SK-N-SH (cell line): ENCODE measurements around the gene MAPK10.

Source experiments
- FOSL2 ChIP-seq: IDR thresholded peaks from 2 replicates; pipeline ENCODE4 v1.4.0; 2012; ENCODE audit warnings: low read depth, mild to moderate bottlenecking, moderate library complexity, borderline replicate concordance
- GABPA ChIP-seq: IDR thresholded peaks from 2 replicates; pipeline ENCODE4 v1.4.0; 2012; ENCODE audit warnings: low read depth, mild to moderate bottlenecking
- JUND ChIP-seq: IDR thresholded peaks from 2 replicates; pipeline ENCODE4 v1.4.0; 2012
- MEF2A ChIP-seq: IDR thresholded peaks from 2 replicates; pipeline ENCODE4 v1.4.0; 2012; ENCODE audit warnings: low read depth, borderline replicate concordance
- NFIC ChIP-seq: IDR thresholded peaks from 2 replicates; pipeline ENCODE4 v1.4.0; 2012; ENCODE audit warnings: borderline replicate concordance
- POLR2AphosphoS5 ChIP-seq: IDR thresholded peaks from 2 replicates; pipeline ENCODE4 v1.6.1; 2012; ENCODE audit warnings: low read depth, low read length
- RFX5 ChIP-seq: IDR thresholded peaks from 2 replicates; pipeline ENCODE4 v1.6.1; 2012; ENCODE audit warnings: mild to moderate bottlenecking, improper control_type of control experiment, low read length
- TF ChIP-seq, protein P1 (sequence below): IDR thresholded peaks from 2 replicates; pipeline ENCODE4 v1.4.0; 2012; ENCODE audit warnings: low read depth, borderline replicate concordance
- TF ChIP-seq, protein P2 (sequence below): fragments of 200-600 bp; sonication (generic); IDR thresholded peaks from 2 replicates; pipeline ENCODE4 v1.6.1; 2017; ENCODE audit warnings: antibody characterized with exemption, mild to moderate bottlenecking, moderate library complexity

GRCh38 chr4:85979276-85979675 is 380.6 kb downstream of the MAPK10 start:
- TF ChIP-seq GABPA, result no peak
- TF ChIP-seq, protein P1, sequence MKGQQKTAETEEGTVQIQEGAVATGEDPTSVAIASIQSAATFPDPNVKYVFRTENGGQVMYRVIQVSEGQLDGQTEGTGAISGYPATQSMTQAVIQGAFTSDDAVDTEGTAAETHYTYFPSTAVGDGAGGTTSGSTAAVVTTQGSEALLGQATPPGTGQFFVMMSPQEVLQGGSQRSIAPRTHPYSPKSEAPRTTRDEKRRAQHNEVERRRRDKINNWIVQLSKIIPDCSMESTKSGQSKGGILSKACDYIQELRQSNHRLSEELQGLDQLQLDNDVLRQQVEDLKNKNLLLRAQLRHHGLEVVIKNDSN, result no peak
- TF ChIP-seq, protein P2, sequence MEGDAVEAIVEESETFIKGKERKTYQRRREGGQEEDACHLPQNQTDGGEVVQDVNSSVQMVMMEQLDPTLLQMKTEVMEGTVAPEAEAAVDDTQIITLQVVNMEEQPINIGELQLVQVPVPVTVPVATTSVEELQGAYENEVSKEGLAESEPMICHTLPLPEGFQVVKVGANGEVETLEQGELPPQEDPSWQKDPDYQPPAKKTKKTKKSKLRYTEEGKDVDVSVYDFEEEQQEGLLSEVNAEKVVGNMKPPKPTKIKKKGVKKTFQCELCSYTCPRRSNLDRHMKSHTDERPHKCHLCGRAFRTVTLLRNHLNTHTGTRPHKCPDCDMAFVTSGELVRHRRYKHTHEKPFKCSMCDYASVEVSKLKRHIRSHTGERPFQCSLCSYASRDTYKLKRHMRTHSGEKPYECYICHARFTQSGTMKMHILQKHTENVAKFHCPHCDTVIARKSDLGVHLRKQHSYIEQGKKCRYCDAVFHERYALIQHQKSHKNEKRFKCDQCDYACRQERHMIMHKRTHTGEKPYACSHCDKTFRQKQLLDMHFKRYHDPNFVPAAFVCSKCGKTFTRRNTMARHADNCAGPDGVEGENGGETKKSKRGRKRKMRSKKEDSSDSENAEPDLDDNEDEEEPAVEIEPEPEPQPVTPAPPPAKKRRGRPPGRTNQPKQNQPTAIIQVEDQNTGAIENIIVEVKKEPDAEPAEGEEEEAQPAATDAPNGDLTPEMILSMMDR, result no peak
- TF ChIP-seq RFX5, result no peak
- TF ChIP-seq POLR2AphosphoS5, result no peak
- TF ChIP-seq JUND, result no peak
- no peak for TF ChIP-seq FOSL2
- no peak for TF ChIP-seq NFIC
- no peak for TF ChIP-seq MEF2A
